Natural killer cell (primary cell): Measurements from ENCODE around the gene DNAJC19. TPM values are rescaled to one million over a fixed set of nuclear protein-coding genes. Genes with fewer than 3 reads are reported as not detected.

Experiments
- ATAC-seq, 3 donors: fragments of 150-1000 bp in 2 of 3; fragments of 200-7000 bp in 1 of 3; cut with Tn5 transposase; 1 replicate in 1 of 3; 2 replicates in 2 of 3; pipeline ENCODE4 v1.10.0; 2021; ENCODE audit warnings: mild to moderate bottlenecking in 2 of 3, moderate library complexity in 2 of 3
- DNase-seq, 2 donors: peaks; one replicate each; pipeline versions ENCODE4 v3.0.0 to v3.0.0-alpha.2; 2013 to 2021; ENCODE audit warnings: mixed read lengths in 1 of 2
- H3K27ac ChIP-seq: one replicate; pipeline ENCODE4 v1.5.1; 2013; ENCODE audit warnings: mild to moderate bottlenecking, low read length
- H3K27me3 ChIP-seq: one replicate; pipeline ENCODE4 v1.6.1; 2013; ENCODE audit warnings: low read length; ENCODE audit not compliant: control insufficient read depth, insufficient read depth
- H3K36me3 ChIP-seq: one replicate; pipeline ENCODE4 v1.6.1; 2013; ENCODE audit warnings: low read length; ENCODE audit not compliant: control insufficient read depth, insufficient read depth
- H3K4me1 ChIP-seq: one replicate; pipeline ENCODE4 v1.6.1; 2013; ENCODE audit warnings: low read length; ENCODE audit not compliant: control insufficient read depth, insufficient read depth
- H3K4me3 ChIP-seq: one replicate; pipeline ENCODE4 v1.5.1; 2013; ENCODE audit warnings: low read length
- H3K9me3 ChIP-seq: one replicate; pipeline ENCODE4 v1.6.1; 2013; ENCODE audit warnings: low read length; ENCODE audit not compliant: control insufficient read depth, insufficient read depth
- H3K27ac Mint-ChIP-seq, 2 donors: one replicate each; pipeline ENCODE4 v1.8.0; 2022; ENCODE audit warnings: mild to moderate bottlenecking in 2 of 2, mixed read lengths in 2 of 2, moderate library complexity in 1 of 2
- H3K27me3 Mint-ChIP-seq, 2 donors: one replicate each; pipeline ENCODE4 v1.8.0; 2022; ENCODE audit warnings: low read depth in 2 of 2, mixed read lengths in 2 of 2
- H3K36me3 Mint-ChIP-seq: one replicate; pipeline ENCODE4 v1.8.0; 2022; ENCODE audit warnings: mixed read lengths
- H3K4me1 Mint-ChIP-seq, 2 donors: one replicate each; pipeline ENCODE4 v1.8.0; 2022; ENCODE audit warnings: mixed read lengths in 2 of 2
- H3K4me3 Mint-ChIP-seq: one replicate; pipeline ENCODE4 v1.8.0; 2022; ENCODE audit warnings: mild to moderate bottlenecking, moderate library complexity, mixed read lengths
- H3K9me3 Mint-ChIP-seq, 2 donors: one replicate each; pipeline ENCODE4 v1.8.0; 2022; ENCODE audit warnings: mixed read lengths in 2 of 2
- CTCF ChIP-seq: fragments of 200-600 bp; IDR thresholded peaks from one replicate; pipeline ENCODE4 v1.8.0; 2022; ENCODE audit warnings: antibody characterized with exemption
- WGBS: methylation state at CpG from one replicate; pipeline ENCODE4 v1.1.7; 2013; ENCODE audit warnings: missing lambda C conversion rate; ENCODE audit not compliant: insufficient coverage; 5-methylcytosine and 5-hydroxymethylcytosine counted together
- intact Hi-C: fragments of 100-400 bp; cut with micrococcal nuclease; formaldehyde crosslinking; loops from one replicate; pipeline ENCODE4 v1.14.2; 2022
- total RNA-seq, 4 donors: library from RNA; stranded (reverse); fragments of 120-200 nt in 1 of 4; gene quantifications; one replicate each; pipeline versions ENCODE4 v1.2.3 to v1.2.4, GENCODE V29; 2013 to 2022

The DNAJC19 gene
- 10 to 100 TPM; 18.9 to 25.8 (median 22.2) TPM for total RNA-seq
- 33.0 TPM for total RNA-seq (2013)

GRCh38 chr3:180989291-180990163 lies at the start of gene DNAJC19:
DNAJC19 (minus strand) TSS chr3:180989736; CDS start chr3:180989602, 134 bp downstream.
- no peaks in the 10 kb centered on the region for H3K27me3 ChIP-seq

GRCh38 chr3:181030948-181031347 lies 41.4 kb upstream of the DNAJC19 start:
- Mint-ChIP-seq H3K36me3 (no peaks in the 10 kb centered on the region), H3K9me3 (peaks cover 6 to 12% of the 10 kb centered on the region in 2 donors), H3K4me3 (no peak overlapping the region), H3K27me3 (no peaks in the 10 kb centered on the region), H3K4me1 (no peaks in the 10 kb centered on the region), H3K27ac (no peak overlapping the region)
- H3K4me3 ChIP-seq: no peak overlapping the region
- no peaks in the 10 kb centered on the region for H3K4me1 ChIP-seq
- no peaks in the 10 kb centered on the region for H3K9me3 ChIP-seq
- intact Hi-C loops: no loop called here
- no peak for DNase-seq
- no peak for ATAC-seq
- H3K27ac ChIP-seq: no peak overlapping the region
- H3K27me3 ChIP-seq: no peaks in the 10 kb centered on the region
- H3K36me3 ChIP-seq: no peaks in the 10 kb centered on the region
- TF ChIP-seq CTCF: no peak

More at GRCh38 chr3:180989291-180990163, at the start of gene DNAJC19:
- Mint-ChIP-seq H3K4me3 (peak within 1 kb of the TSS; percentile 99), H3K27ac (peak within 1 kb of the TSS; percentile 89 to 93), H3K9me3 (no peaks in the 10 kb centered on the region), H3K27me3 (peaks cover 0 to 9% of the 10 kb centered on the region in 2 donors), H3K36me3 (no peaks in the 10 kb centered on the region), H3K4me1 (peaks cover 25 to 26% of the 10 kb centered on the region in 2 donors)
- no peaks in the 10 kb centered on the region for H3K9me3 ChIP-seq
- under 1% methylated on average over 39 of the region's 43 CpGs for WGBS
- intact Hi-C loops: loop anchor here (1.0 kb wide), 1 partner anchor 77 kb away; the partner anchor contains the start of gene FXR1
- peaks cover 7% of the 10 kb centered on the region for H3K4me1 ChIP-seq
- TF ChIP-seq CTCF: no peak
- DNase-seq: peak; percentile 80 to 96
- peak within 1 kb of the TSS; percentile 78 for H3K4me3 ChIP-seq
- H3K27ac ChIP-seq: peak within 1 kb of the TSS; percentile 73
- H3K36me3 ChIP-seq: peaks cover 25% of the 10 kb centered on the region
- ATAC-seq: peak; percentile 95 to 99 (median 97)

GRCh38 chr3:181025204-181025603 lies 35.7 kb upstream of the DNAJC19 start:
- Mint-ChIP-seq H3K4me3 (no peak overlapping the region), H3K27ac (no peak overlapping the region), H3K27me3 (no peaks in the 10 kb centered on the region), H3K36me3 (no peaks in the 10 kb centered on the region), H3K9me3 (peaks cover 8% of the 10 kb centered on the region in 2 donors), H3K4me1 (no peaks in the 10 kb centered on the region)
- no peaks in the 10 kb centered on the region for H3K4me1 ChIP-seq
- DNase-seq: no peak
- peaks cover 9% of the 10 kb centered on the region for H3K9me3 ChIP-seq
- H3K36me3 ChIP-seq: no peaks in the 10 kb centered on the region
- H3K27ac ChIP-seq: no peak overlapping the region
- ATAC-seq: no peak
- TF ChIP-seq CTCF: no peak
- intact Hi-C loops: no loop called here
- no peaks in the 10 kb centered on the region for H3K27me3 ChIP-seq
- H3K4me3 ChIP-seq: no peak overlapping the region
